Measurements from ENCODE around the gene PACRG.

PACRG gene

DNA sequence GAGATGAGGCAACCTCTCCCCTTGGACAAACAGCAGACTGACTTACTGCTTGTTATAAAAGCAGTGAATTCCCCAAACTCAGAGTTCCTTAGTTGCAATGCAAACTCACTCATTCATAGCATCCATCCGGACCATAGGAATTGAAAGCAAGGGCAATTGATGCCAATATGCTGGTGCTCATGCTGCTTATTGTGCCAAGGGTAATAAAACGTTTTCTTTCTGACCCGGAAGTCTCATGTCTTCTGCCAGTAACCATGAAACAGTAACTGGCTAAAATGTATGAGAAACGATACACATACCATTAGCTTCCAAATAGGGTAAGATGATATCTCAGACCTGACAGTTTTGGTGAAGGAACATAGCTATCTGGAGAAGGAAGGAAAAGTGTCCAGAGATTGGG lies 18.3 kb upstream of the PACRG start:
- TF ChIP-seq CTCF (IDR thresholded peaks at IDR 0.05; ENCODE audit: low read depth, low read length): no peak
- DNase-seq (ENCODE audit: extremely low read depth, low read depth): no peak

GRCh38 chr6:162710419-162710818 lies 17.4 kb upstream of the PACRG start:
- TF ChIP-seq CTCF (IDR thresholded peaks at IDR 0.05; ENCODE audit: low read depth, low read length): no peak
- no peak for DNase-seq (ENCODE audit: extremely low read depth, low read depth)

DNA sequence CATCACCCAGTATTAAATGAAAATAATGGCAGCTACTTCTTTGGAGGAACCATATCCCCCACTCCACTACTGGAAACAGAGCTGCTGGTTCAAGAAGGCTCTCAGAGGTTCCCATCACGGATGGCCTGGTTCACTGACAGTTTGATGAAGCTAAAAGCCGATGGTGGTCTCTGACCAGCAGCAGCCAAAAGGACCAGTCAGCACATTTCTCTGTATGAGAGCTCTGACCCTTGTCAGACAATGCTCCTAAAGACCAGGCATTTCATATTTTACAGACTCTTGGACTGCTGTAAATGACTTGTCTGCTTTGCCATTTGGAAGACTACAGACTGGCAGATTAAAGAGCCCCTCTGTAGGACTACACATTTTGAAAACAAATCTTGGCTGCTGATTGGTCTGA lies 16.8 kb upstream of the PACRG start:
- no peak for TF ChIP-seq CTCF (IDR thresholded peaks at IDR 0.05; ENCODE audit: low read depth, low read length)
- DNase-seq (ENCODE audit: extremely low read depth, low read depth): no peak

DNA sequence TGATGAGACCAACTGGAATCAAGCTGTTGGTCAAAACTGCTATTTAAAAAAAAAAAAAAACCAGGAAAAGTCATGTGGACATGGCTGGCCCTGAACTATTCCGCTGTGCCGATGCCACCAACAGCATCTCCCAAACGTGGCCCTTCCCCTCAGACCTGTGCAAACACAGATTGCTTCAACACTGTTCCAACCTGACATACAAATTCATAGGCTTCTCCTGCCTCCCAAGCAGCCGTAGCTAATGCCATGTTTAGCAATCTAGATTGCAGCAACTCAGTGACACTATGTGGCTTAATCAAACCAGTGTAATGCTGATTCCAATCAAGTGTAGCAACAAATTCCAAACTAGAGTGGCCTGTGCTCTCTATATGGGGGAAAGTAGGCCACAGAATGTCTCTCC lies 16.4 kb upstream of the PACRG start:
- TF ChIP-seq CTCF (IDR thresholded peaks at IDR 0.05; ENCODE audit: low read depth, low read length): no peak
- no peak for DNase-seq (ENCODE audit: extremely low read depth, low read depth)

GRCh38 chr6:162712694-162713093 lies 15.1 kb upstream of the PACRG start:
- no peak for TF ChIP-seq CTCF (IDR thresholded peaks at IDR 0.05; ENCODE audit: low read depth, low read length)
- DNase-seq (ENCODE audit: extremely low read depth, low read depth): no peak

DNA sequence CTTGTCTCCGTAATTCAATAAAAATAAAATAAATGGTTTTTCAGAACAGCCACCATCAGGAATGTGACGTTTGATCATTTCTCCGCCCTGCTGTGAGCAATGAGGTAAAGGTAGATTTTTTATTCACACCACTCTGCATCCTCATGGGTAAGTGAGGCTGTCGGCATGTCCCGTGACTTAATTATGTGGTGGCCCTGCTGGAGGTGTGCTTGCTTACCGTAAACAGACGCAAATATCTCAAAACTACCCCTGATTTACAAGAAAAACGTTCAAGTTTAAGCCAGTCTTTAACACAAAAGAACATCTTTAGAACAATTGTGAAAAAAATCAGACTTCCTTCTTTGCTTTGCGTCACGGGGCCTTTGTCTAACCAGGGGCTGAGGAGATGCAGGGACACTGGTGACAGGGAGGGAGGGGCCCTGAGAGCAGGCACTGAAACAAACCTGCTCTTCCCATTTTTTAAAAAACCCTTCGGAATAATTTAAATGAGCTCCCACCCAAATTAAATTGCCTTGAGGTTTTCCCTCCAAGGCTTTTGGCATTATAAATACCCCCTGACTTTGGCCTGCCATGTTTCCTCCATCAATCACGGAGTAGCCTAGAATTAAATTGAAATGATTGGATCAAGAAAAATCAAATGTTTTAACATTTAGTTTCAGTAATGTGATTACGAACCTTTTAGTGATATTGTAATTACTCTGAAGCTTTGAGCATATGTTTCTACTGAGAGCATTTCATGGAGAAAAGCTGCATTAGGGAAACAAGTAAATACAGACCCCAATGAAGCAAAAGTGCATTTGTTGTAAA lies 13.6 kb upstream of the PACRG start:
- DNase-seq (ENCODE audit: extremely low read depth, low read depth): no peak
- no peak for TF ChIP-seq CTCF (IDR thresholded peaks at IDR 0.05; ENCODE audit: low read depth, low read length)

- no peak for TF ChIP-seq CTCF (IDR thresholded peaks at IDR 0.05; ENCODE audit: low read depth, low read length)
- no peak for DNase-seq (ENCODE audit: extremely low read depth, low read depth)
These were observed 12.2 kb upstream of the PACRG start for GRCh38 chr6:162715601-162716000.

Measured in AG09319 (cell line).